Left ventricle myocardium inferior (tissue), 1 donor: ENCODE measurements around the gene TMC6. TPM values are rescaled to one million over a fixed set of nuclear protein-coding genes. Genes with fewer than 3 reads are reported as not detected.

Experiments used
- DNase-seq: peaks from one replicate; pipeline ENCODE4 v3.0.0-alpha.2; 2020
- H3K27ac ChIP-seq: fragments of 200-600 bp; replicated peaks from 2 replicates; pipeline ENCODE4 v1.8.0; 2021
- H3K27me3 ChIP-seq: fragments of 200-600 bp; 2 replicates; pipeline ENCODE4 v1.8.0; 2021; ENCODE audit warnings: low read depth
- H3K36me3 ChIP-seq: fragments of 200-600 bp; 2 replicates; pipeline ENCODE4 v1.8.0; 2021
- H3K4me1 ChIP-seq: fragments of 200-600 bp; 2 replicates; pipeline ENCODE4 v1.8.0; 2021
- H3K4me3 ChIP-seq: fragments of 200-600 bp; 2 replicates; pipeline ENCODE4 v1.8.0; 2021; ENCODE audit warnings: mild to moderate bottlenecking, moderate library complexity
- H3K9me3 ChIP-seq: fragments of 200-600 bp; replicated peaks from 2 replicates; pipeline ENCODE4 v1.8.0; 2021
- intact Hi-C: fragments of 100-400 bp; cut with micrococcal nuclease; formaldehyde crosslinking; loops from one replicate; pipeline ENCODE4 v1.11.0; 2022
- total RNA-seq: library from RNA; stranded (reverse); fragmentation: NEBNext Ultra II Directional; extraction: Animal tissue kit (Norgen Biotek cat#: 25700); gene quantifications from one replicate; pipeline ENCODE4 v1.2.1, GENCODE V29; 2021
- TF ChIP-seq, protein P1 (sequence below): fragments of 200-600 bp; IDR thresholded peaks from 2 replicates; pipeline ENCODE4 v1.8.0; 2021; ENCODE audit warnings: antibody characterized with exemption, mild to moderate bottlenecking, borderline replicate concordance
- donor health status: DM: no; HTN: yes; CAD: no; lungs with severe emphysema.

The TMC6 gene
- total RNA-seq, 1 donor from 2014 or later: 39.5 TPM

DNA sequence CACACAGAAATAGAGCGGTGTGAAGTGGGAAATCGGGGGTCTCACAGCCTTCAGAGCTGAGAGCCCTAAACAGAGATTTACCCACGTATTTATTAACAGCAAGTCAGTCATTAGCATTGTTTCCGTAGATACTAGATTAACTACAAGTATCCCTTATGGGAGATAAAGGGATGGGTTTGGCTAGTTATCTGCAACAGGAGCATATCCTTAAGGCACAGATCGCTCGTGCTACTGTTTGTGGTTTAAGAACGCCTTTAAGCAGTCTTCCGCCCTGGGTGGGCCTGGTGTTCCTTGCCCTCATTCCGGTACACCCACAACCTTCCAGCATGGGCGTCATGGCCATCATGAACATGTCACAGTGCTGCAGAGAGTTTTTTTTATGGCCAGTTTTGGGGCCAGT lies 27.0 kb downstream of the TMC6 start:
- no peak overlapping the region for H3K27ac ChIP-seq
- no peaks in the 10 kb centered on the region for H3K9me3 ChIP-seq
- no peak overlapping the region for H3K4me3 ChIP-seq
- H3K4me1 ChIP-seq: no peaks in the 10 kb centered on the region
- no peak for DNase-seq
- TF ChIP-seq, protein P1, sequence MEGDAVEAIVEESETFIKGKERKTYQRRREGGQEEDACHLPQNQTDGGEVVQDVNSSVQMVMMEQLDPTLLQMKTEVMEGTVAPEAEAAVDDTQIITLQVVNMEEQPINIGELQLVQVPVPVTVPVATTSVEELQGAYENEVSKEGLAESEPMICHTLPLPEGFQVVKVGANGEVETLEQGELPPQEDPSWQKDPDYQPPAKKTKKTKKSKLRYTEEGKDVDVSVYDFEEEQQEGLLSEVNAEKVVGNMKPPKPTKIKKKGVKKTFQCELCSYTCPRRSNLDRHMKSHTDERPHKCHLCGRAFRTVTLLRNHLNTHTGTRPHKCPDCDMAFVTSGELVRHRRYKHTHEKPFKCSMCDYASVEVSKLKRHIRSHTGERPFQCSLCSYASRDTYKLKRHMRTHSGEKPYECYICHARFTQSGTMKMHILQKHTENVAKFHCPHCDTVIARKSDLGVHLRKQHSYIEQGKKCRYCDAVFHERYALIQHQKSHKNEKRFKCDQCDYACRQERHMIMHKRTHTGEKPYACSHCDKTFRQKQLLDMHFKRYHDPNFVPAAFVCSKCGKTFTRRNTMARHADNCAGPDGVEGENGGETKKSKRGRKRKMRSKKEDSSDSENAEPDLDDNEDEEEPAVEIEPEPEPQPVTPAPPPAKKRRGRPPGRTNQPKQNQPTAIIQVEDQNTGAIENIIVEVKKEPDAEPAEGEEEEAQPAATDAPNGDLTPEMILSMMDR: no peak
- intact Hi-C loops: no loop called here
- H3K36me3 ChIP-seq: peaks cover 96% of the 10 kb centered on the region
- H3K27me3 ChIP-seq: no peaks in the 10 kb centered on the region

DNA sequence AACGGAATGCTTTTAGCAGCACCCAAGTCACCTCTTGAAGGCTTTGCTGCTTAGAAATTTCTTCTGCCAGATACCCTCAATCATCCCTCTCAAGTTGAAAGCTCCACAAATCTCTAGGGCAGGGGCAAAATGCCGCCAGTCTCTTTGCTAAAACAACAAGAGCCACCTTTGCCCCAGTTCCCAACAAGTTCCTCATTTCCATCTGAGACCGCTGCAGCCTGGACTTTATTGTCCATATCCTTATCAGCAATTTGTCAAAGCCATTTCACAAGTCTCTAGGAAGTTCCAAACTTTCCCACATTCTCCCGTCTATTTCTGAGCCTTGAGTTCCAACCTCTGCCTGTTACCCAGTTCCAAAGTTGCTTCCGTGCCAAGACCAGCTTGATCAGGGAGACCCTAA lies 27.4 kb downstream of the TMC6 start:
- no peaks in the 10 kb centered on the region for H3K9me3 ChIP-seq
- intact Hi-C loops: no loop called here
- H3K36me3 ChIP-seq: peaks cover 97% of the 10 kb centered on the region
- H3K27me3 ChIP-seq: no peaks in the 10 kb centered on the region
- TF ChIP-seq, protein P1: no peak
- H3K27ac ChIP-seq: no peak overlapping the region
- H3K4me1 ChIP-seq: no peaks in the 10 kb centered on the region
- no peak overlapping the region for H3K4me3 ChIP-seq
- DNase-seq: no peak

DNA sequence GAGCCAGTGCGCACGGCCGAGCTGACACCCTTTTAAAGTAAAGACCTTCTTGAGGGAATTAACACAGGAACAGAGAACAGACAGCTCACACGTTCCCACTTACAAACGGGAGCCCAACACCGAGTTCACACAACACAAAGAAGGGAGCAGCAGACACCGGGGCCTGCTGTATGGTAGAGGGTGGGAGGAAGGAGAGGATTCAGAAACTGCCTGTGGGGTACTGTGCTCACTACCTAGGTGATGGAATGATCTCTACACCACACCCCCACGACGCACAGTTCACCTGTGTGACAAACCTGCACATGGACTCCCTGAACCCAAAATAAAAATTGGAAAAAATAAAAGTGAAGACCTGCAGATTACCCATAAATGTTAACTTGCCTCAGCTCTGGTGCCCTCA lies 32.5 kb downstream of the TMC6 start:
- intact Hi-C loops: no loop called here
- no peaks in the 10 kb centered on the region for H3K4me1 ChIP-seq
- DNase-seq: no peak
- peaks cover 98% of the 10 kb centered on the region for H3K36me3 ChIP-seq
- no peak overlapping the region for H3K27ac ChIP-seq
- H3K4me3 ChIP-seq: no peak overlapping the region
- TF ChIP-seq, protein P1: no peak
- no peaks in the 10 kb centered on the region for H3K27me3 ChIP-seq
- no peaks in the 10 kb centered on the region for H3K9me3 ChIP-seq

DNA sequence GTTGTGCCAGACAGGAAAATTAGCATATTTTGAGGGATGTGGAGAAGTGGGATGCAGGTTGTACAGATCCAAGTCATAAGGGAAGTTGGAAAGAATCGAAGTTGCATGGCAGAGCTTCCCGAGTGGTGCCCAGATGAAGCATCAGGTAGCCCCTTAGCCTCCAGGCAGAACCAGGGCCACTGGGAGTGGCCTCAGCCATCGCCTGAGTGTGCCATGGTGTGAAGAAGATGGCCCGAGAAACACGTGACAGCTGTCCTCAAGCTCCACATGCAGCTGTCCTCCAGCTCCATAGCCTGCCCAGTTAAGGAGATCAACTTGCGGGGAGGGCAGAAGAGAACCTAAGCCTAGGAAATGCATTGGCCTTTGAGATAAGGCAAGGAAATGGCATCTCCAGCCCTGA lies 33.5 kb downstream of the TMC6 start:
- no peaks in the 10 kb centered on the region for H3K4me1 ChIP-seq
- intact Hi-C loops: no loop called here
- no peak overlapping the region for H3K4me3 ChIP-seq
- no peak for DNase-seq
- no peaks in the 10 kb centered on the region for H3K27me3 ChIP-seq
- H3K9me3 ChIP-seq: no peaks in the 10 kb centered on the region
- TF ChIP-seq, protein P1: no peak
- no peak overlapping the region for H3K27ac ChIP-seq
- H3K36me3 ChIP-seq: peaks cover 100% of the 10 kb centered on the region

DNA sequence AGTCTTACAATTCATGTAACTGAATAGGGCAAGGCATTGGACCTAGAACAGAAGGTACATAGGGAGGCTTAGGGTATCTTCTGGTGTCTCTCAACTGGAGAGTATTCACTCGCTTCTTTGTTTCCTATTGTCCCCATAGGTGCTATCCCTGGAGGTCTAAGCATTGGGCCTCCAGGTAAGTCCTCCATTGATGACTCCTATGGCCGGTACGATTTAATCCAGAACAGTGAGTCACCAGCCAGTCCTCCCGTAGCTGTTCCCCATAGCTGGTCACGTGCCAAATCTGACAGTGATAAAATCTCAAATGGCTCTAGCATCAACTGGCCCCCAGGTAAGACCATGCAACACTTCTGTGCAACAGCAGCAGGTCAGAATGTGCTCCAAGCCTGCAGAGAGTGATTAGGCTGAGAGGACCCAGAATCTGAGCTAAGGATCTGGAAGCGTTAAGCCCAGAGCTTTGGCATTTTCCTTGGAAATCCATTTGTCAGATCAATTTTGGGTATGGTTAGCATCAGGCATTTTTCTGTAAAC lies 35.7 kb downstream of the TMC6 start:
- no peaks in the 10 kb centered on the region for H3K27me3 ChIP-seq
- intact Hi-C loops: no loop called here
- TF ChIP-seq, protein P1: no peak
- no peak overlapping the region for H3K4me3 ChIP-seq
- peaks cover 98% of the 10 kb centered on the region for H3K36me3 ChIP-seq
- no peak for DNase-seq
- H3K4me1 ChIP-seq: peaks cover 20% of the 10 kb centered on the region
- no peak overlapping the region for H3K27ac ChIP-seq
- H3K9me3 ChIP-seq: no peaks in the 10 kb centered on the region
